Measurements from ENCODE around the gene RXRA.

DNA sequence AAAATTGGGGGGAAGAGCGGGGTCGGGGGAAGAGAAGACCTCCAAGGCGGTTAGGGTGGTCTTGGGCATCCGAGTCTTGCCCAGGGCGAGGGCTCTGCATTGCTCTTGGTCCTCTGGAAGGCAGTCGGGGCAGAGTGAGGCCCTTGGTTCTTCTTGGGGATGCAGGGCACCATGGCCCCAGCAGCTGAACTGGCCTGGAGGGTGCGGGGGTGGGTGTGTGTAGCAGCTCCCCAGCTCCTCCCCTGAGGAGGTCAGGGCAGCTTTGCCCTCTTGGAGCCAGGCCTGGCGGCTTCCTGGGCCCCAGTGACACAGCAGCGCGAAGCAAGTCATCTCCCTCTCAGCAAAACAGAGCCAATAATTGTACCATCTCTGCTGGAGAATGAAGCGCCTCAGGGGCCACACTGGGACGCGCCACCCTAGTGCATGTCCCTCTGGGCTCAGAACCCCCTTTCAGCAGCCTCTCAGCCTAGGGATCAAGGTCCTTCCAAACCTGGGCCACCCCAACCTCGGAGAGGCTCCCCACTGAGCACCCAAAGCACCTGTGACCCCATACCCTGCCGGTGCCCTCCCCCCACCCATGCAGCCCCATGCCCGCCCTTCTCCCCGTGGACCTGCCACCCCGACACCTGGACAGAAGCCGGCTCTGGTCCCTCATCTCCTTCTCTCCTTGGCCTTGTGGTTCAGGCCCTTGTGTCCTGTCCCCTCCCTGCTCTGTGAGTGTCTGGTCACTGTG lies 10.4 kb upstream of the RXRA start:
- TF ChIP-seq, protein P1, sequence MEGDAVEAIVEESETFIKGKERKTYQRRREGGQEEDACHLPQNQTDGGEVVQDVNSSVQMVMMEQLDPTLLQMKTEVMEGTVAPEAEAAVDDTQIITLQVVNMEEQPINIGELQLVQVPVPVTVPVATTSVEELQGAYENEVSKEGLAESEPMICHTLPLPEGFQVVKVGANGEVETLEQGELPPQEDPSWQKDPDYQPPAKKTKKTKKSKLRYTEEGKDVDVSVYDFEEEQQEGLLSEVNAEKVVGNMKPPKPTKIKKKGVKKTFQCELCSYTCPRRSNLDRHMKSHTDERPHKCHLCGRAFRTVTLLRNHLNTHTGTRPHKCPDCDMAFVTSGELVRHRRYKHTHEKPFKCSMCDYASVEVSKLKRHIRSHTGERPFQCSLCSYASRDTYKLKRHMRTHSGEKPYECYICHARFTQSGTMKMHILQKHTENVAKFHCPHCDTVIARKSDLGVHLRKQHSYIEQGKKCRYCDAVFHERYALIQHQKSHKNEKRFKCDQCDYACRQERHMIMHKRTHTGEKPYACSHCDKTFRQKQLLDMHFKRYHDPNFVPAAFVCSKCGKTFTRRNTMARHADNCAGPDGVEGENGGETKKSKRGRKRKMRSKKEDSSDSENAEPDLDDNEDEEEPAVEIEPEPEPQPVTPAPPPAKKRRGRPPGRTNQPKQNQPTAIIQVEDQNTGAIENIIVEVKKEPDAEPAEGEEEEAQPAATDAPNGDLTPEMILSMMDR (IDR thresholded peaks at IDR 0.05): no peak
- TF ChIP-seq POLR2AphosphoS5 (IDR thresholded peaks at IDR 0.05) (no peak), EP300 (IDR thresholded peaks at IDR 0.05) (no peak)

Measured in upper lobe of left lung (tissue), 4 donors.